Suprapubic skin (tissue), 4 donors: ENCODE results near the gene NPPB.

ENCODE experiments used
- EP300 ChIP-seq: sonication (generic); formaldehyde crosslinking; IDR thresholded peaks from one replicate; pipeline ENCODE4 v1.6.1; 2017; ENCODE audit warnings: antibody characterized with exemption
- POLR2A ChIP-seq, 2 donors: fragments of 450-650 bp; IDR thresholded peaks; one replicate each; pipeline ENCODE4 v1.6.1; 2017; ENCODE audit warnings: antibody characterized with exemption in 2 of 2, mild to moderate bottlenecking in 2 of 2, moderate library complexity in 2 of 2
- POLR2AphosphoS5 ChIP-seq, 3 donors: sonication (generic); formaldehyde crosslinking; IDR thresholded peaks; one replicate each; pipeline ENCODE4 v1.6.1; 2017; ENCODE audit warnings: antibody characterized with exemption in 3 of 3
- TF ChIP-seq, protein P1 (sequence below), 2 donors: fragments of 200-600 bp in 1 of 2; fragments of 450-650 bp in 1 of 2; sonication (generic) in 1 of 2; IDR thresholded peaks; one replicate each; pipeline ENCODE4 v1.5.1; 2016 to 2019; ENCODE audit warnings: antibody characterized with exemption in 2 of 2, mild to moderate bottlenecking in 1 of 2, moderate library complexity in 1 of 2

- TF ChIP-seq, protein P1, sequence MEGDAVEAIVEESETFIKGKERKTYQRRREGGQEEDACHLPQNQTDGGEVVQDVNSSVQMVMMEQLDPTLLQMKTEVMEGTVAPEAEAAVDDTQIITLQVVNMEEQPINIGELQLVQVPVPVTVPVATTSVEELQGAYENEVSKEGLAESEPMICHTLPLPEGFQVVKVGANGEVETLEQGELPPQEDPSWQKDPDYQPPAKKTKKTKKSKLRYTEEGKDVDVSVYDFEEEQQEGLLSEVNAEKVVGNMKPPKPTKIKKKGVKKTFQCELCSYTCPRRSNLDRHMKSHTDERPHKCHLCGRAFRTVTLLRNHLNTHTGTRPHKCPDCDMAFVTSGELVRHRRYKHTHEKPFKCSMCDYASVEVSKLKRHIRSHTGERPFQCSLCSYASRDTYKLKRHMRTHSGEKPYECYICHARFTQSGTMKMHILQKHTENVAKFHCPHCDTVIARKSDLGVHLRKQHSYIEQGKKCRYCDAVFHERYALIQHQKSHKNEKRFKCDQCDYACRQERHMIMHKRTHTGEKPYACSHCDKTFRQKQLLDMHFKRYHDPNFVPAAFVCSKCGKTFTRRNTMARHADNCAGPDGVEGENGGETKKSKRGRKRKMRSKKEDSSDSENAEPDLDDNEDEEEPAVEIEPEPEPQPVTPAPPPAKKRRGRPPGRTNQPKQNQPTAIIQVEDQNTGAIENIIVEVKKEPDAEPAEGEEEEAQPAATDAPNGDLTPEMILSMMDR (IDR thresholded peaks at IDR 0.05): no peak
- no peak for TF ChIP-seq EP300
- TF ChIP-seq POLR2AphosphoS5 (IDR thresholded peaks at IDR 0.05): no peak
- no peak for TF ChIP-seq POLR2A (IDR thresholded peaks at IDR 0.05)
Observed at GRCh38 chr1:11841245-11842153, 17.2 kb downstream of the NPPB start.
